ENCODE results near the gene ABL2.

ABL2 gene

DNA sequence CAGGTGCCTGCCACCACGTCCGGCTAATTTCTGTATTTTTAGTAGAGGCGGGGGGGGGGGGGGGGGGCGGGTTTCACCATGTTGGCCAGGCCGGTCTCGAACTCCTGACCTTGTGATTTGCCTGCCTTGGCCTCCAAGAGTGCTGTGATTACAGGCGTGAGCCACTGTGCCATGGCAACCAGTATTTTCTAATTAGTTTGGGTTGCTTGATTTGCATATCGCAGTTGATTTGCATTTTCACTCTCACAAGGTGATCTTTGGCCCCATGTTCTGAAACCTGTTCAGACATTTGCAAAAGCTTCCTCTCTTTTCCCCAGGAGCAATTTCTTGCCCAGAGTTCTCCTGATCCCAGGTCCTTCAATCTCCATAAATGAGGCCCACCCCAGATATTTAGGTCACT lies 145.9 kb downstream of the ABL2 start:
- no peak overlapping the region for H3K4me3 ChIP-seq (ENCODE audit: low read depth, low read length)
- TF ChIP-seq, protein P1, sequence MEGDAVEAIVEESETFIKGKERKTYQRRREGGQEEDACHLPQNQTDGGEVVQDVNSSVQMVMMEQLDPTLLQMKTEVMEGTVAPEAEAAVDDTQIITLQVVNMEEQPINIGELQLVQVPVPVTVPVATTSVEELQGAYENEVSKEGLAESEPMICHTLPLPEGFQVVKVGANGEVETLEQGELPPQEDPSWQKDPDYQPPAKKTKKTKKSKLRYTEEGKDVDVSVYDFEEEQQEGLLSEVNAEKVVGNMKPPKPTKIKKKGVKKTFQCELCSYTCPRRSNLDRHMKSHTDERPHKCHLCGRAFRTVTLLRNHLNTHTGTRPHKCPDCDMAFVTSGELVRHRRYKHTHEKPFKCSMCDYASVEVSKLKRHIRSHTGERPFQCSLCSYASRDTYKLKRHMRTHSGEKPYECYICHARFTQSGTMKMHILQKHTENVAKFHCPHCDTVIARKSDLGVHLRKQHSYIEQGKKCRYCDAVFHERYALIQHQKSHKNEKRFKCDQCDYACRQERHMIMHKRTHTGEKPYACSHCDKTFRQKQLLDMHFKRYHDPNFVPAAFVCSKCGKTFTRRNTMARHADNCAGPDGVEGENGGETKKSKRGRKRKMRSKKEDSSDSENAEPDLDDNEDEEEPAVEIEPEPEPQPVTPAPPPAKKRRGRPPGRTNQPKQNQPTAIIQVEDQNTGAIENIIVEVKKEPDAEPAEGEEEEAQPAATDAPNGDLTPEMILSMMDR (IDR thresholded peaks at IDR 0.05; ENCODE audit: borderline replicate concordance, insufficient read depth, low read depth, low read length), result no peak

GRCh38 chr1:179082999-179083335 lies 146.5 kb downstream of the ABL2 start:
- peak overlapping the region; percentile 67 for H3K4me3 ChIP-seq (ENCODE audit: low read depth, low read length)
- TF ChIP-seq, protein P1 (IDR thresholded peaks at IDR 0.05; ENCODE audit: borderline replicate concordance, insufficient read depth, low read depth, low read length), result no peak

- H3K4me3 ChIP-seq (ENCODE audit: low read depth, low read length), result peak overlapping the region; percentile 67
- TF ChIP-seq, protein P1 (IDR thresholded peaks at IDR 0.05; ENCODE audit: borderline replicate concordance, insufficient read depth, low read depth, low read length), result no peak
Observed at GRCh38 chr1:179082333-179082998, 147.0 kb downstream of the ABL2 start.

DNA sequence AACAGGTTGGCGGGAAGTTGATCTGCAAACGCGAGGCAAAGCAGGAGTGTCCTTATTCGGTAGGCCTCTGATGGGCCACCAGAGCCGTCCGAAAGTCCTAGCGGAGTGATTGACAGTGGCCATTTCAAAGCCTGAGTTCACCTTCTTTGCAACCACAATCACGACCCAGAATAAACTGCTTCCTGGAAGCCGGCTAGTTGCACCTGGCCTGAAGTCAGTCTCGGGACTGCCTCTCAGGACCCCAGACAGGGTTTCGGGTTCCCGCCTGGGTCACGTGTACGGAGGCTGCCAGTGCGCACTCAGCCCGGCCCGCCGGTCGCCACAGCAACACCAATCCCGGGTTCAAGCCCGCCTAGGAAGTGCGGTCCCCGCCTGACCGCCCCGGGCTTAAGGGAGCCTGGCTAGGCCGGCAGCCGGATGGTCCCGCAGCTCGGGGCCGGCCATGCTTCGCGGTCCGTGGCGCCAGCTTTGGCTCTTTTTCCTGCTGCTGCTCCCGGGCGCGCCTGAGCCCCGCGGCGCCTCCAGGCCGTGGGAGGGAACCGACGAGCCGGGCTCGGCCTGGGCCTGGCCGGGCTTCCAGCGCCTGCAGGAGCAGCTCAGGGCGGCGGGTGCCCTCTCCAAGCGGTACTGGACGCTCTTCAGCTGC lies 147.7 kb downstream of the ABL2 start, which contains the start of gene TOR3A:
TOR3A (plus strand) TSS at position 384 of the 646 bp plus-strand sequence; CDS start at position 443, 59 bp downstream.
- TF ChIP-seq, protein P1 (IDR thresholded peaks at IDR 0.05; ENCODE audit: borderline replicate concordance, insufficient read depth, low read depth, low read length), result no peak
- peak within 1 kb of the TSS; percentile 67 for H3K4me3 ChIP-seq (ENCODE audit: low read depth, low read length)

DNA sequence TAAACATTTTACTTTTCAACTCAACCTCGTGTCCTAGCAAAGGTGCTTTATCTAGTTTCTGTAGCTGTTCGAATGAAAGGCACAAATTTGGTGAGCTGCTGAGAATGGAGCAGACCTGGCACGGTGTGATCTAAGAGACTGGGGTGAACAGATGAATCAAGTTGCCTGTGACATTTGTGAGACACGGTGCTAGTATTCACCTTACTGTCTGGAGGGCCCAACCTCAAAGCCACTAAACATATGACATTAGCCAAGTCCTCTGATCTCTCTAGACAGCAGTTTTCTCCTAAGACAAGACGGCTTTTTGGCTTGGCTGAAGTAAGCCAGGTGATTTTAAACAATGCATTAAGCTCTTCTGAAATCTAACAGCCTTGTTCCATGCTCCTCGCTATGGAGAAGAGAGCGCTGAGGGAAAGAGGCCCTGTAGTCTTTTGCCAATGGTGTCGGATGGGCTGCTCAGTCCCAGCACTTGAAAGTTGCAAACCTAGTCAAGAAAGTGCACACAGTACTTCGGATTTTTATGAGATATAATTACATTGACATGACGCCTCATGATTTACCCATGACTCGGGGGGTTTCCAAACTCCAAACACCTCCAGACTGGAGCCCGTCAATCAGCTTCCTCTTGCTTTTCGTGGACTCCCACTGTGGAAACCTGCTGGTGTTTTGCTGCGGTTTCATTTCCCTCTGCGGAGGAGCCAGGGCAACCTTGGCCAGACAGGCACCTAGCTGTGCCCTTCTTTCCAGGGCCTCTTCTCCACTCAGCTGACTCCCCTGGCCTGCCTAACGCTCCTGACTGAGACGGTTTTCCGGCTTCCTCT lies 148.4 kb downstream of the ABL2 start:
- peak overlapping the region; percentile 35 for H3K4me3 ChIP-seq (ENCODE audit: low read depth, low read length)
- TF ChIP-seq, protein P1 (IDR thresholded peaks at IDR 0.05; ENCODE audit: borderline replicate concordance, insufficient read depth, low read depth, low read length), result no peak

- no peak overlapping the region for H3K4me3 ChIP-seq (ENCODE audit: low read depth, low read length)
- TF ChIP-seq, protein P1 (IDR thresholded peaks at IDR 0.05; ENCODE audit: borderline replicate concordance, insufficient read depth, low read depth, low read length), result peak; percentile 66
Observed at GRCh38 chr1:179079113-179079761, 150.2 kb downstream of the ABL2 start.
